ENCODE results near the gene FBXL17. TPM values are rescaled to one million over a fixed set of nuclear protein-coding genes. Genes with fewer than 3 reads are reported as not detected.

The FBXL17 gene
- total and polyA plus RNA-seq, 2 of the 4 experiments (the other 2 are of a cell fraction), result 3.9 to 8.1 TPM

DNA sequence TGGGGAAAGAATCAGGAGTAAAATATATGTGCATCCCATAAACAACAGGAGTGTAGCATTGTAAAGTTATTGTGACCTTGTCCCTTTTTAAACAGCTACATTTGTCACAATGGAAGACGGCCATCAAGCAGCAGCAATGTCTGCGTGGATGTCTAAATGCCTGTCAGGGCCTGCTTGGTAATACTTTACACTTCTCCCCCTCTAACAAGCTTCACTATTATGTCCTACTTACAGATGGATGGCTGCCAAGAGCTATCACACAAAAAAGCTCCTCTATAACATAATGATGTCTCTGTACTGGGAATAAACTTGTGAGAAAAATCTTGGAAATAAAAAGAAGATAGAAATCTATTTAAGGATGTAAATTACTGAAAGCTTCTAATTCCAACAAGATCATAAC lies 213.0 kb downstream of the FBXL17 start:
- no peak overlapping the region for H3K9ac ChIP-seq (ENCODE audit: low read depth, low read length)
- no peaks in the 10 kb centered on the region for H3K27me3 ChIP-seq (ENCODE audit: control insufficient read depth, insufficient read depth, low read length)
- H3K4me3 ChIP-seq (ENCODE audit: insufficient read depth, low read depth, low read length), result no peak overlapping the region
- TF ChIP-seq RAD21 (IDR thresholded peaks at IDR 0.05; ENCODE audit: low read length) (no peak), USF2 (IDR thresholded peaks at IDR 0.05; ENCODE audit: low read depth, low read length) (no peak), MAZ (IDR thresholded peaks at IDR 0.05; ENCODE audit: borderline replicate concordance, low read depth, low read length) (no peak), BHLHE40 (IDR thresholded peaks at IDR 0.05; ENCODE audit: low read depth, low read length) (no peak), POLR2A (IDR thresholded peaks at IDR 0.05; ENCODE audit: low read depth, low read length) (no peak), FOS (IDR thresholded peaks at IDR 0.05; ENCODE audit: low read depth, low read length) (no peak), RCOR1 (IDR thresholded peaks at IDR 0.05; ENCODE audit: insufficient replicate concordance, low read length) (no peak), SMC3 (IDR thresholded peaks at IDR 0.05; ENCODE audit: low read depth, low read length) (no peak), ELK1 (IDR thresholded peaks at IDR 0.05; ENCODE audit: borderline replicate concordance, low read depth, low read length) (no peak), CEBPB (IDR thresholded peaks at IDR 0.05; ENCODE audit: low read depth, low read length) (no peak), CHD1 (IDR thresholded peaks at IDR 0.05; ENCODE audit: low read depth, low read length) (no peak), MXI1 (IDR thresholded peaks at IDR 0.05; ENCODE audit: borderline replicate concordance, low read depth, low read length) (no peak), MAFK (IDR thresholded peaks at IDR 0.05; ENCODE audit: low read depth, low read length) (no peak), NFE2L2 (IDR thresholded peaks at IDR 0.05; ENCODE audit: low read depth, low read length) (no peak), RFX5 (IDR thresholded peaks at IDR 0.05; ENCODE audit: low read depth, low read length) (no peak)
- TF ChIP-seq, protein P1, sequence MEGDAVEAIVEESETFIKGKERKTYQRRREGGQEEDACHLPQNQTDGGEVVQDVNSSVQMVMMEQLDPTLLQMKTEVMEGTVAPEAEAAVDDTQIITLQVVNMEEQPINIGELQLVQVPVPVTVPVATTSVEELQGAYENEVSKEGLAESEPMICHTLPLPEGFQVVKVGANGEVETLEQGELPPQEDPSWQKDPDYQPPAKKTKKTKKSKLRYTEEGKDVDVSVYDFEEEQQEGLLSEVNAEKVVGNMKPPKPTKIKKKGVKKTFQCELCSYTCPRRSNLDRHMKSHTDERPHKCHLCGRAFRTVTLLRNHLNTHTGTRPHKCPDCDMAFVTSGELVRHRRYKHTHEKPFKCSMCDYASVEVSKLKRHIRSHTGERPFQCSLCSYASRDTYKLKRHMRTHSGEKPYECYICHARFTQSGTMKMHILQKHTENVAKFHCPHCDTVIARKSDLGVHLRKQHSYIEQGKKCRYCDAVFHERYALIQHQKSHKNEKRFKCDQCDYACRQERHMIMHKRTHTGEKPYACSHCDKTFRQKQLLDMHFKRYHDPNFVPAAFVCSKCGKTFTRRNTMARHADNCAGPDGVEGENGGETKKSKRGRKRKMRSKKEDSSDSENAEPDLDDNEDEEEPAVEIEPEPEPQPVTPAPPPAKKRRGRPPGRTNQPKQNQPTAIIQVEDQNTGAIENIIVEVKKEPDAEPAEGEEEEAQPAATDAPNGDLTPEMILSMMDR (conservative IDR thresholded peaks at IDR 0.05; ENCODE audit: low read depth, low read length), result no peak
- H3K9me1 ChIP-seq (ENCODE audit: insufficient read depth, low read length), result no peaks in the 10 kb centered on the region
- no CpG with 5 or more reads among the region's 2 CpGs for WGBS, 2 experiments (ENCODE audit: extremely low coverage in 2 of 2, insufficient read length in 1 of 2)
- no peak overlapping the region for H2BK5ac ChIP-seq (ENCODE audit: low read depth, low read length, poor library complexity, severe bottlenecking)
- CTCF ChIA-PET, result no interaction called here
- dilution Hi-C loops (cut with HindIII; ENCODE audit: low sequenced_read_pairs, unreplicated experiment) (no loop called here), intact Hi-C loops (cut with micrococcal nuclease) (loop anchor here (2.0 kb wide), 1 partner anchor 1070 kb away; no protein-coding TSS in a partner anchor), in situ Hi-C loops (cut with MboI; ENCODE audit: low sequenced_read_pairs) (no loop called here)
- H3K18ac ChIP-seq (ENCODE audit: low read depth, low read length), result no peak overlapping the region
- no peak overlapping the region for H2BK120ac ChIP-seq (ENCODE audit: low read depth, low read length)
- H3K9me3 ChIP-seq (ENCODE audit: control insufficient read depth, insufficient read depth, low read length), result no peaks in the 10 kb centered on the region
- H4K8ac ChIP-seq (ENCODE audit: low read depth in 2 of 2, low read length in 2 of 2), result no peak overlapping the region
- ATAC-seq (ENCODE audit: low read depth) (no peak), DNase-seq (no peak)
- no peaks in the 10 kb centered on the region for H3K36me3 ChIP-seq (ENCODE audit: control insufficient read depth, insufficient read depth, low read length)
- POLR2A ChIA-PET (ENCODE audit: unreplicated experiment), result no interaction called here
- H2AFZ ChIP-seq (replicated peaks; ENCODE audit: low read length, poor library complexity), result no peak overlapping the region
- no peak overlapping the region for H3K4me2 ChIP-seq (ENCODE audit: low read depth, low read length)
- H4K20me1 ChIP-seq (ENCODE audit: insufficient read depth, low read length), result no peaks in the 10 kb centered on the region
- BruUV-seq (replicated peaks), result no TSS peak
- H2AK9ac ChIP-seq (replicated peaks; ENCODE audit: low read depth, low read length, poor library complexity), result no peak overlapping the region
- no peak overlapping the region for H3K56ac ChIP-seq (ENCODE audit: extremely low read depth, insufficient read depth, low read length)
- no peak overlapping the region for H2AK5ac ChIP-seq (ENCODE audit: low read depth, low read length)
- H3K79me1 ChIP-seq (ENCODE audit: low read depth in 1 of 2, low read length in 2 of 2), result no peaks in the 10 kb centered on the region
- H2BK15ac ChIP-seq (ENCODE audit: low read depth, low read length), result no peak overlapping the region
- H3K14ac ChIP-seq (replicated peaks; ENCODE audit: low read depth, low read length), result no peak overlapping the region
- no peak overlapping the region for H3K23ac ChIP-seq (ENCODE audit: low read depth, low read length)
- H4K5ac ChIP-seq (ENCODE audit: low read depth, low read length), result no peak overlapping the region
- no peak overlapping the region for H2BK20ac ChIP-seq (ENCODE audit: low read depth, low read length)
- no peaks in the 10 kb centered on the region for H3K4me1 ChIP-seq (ENCODE audit: control insufficient read depth, insufficient read depth, low read length)
- H4K91ac ChIP-seq (ENCODE audit: insufficient read depth, low read depth, low read length), result no peak overlapping the region
- no peak overlapping the region for H3K4ac ChIP-seq (ENCODE audit: low read depth, low read length)
- H3K27ac ChIP-seq (ENCODE audit: insufficient read depth, low read length), result no peak overlapping the region

All from IMR-90 (cell line).